Measurements from ENCODE around the gene RELL1.

- TF ChIP-seq CTCF (IDR thresholded peaks at IDR 0.05; ENCODE audit: poor library complexity, severe bottlenecking) (no peak), RAD21 (conservative IDR thresholded peaks at IDR 0.05) (no peak), TAF1 (IDR thresholded peaks at IDR 0.05; ENCODE audit: low read depth) (no peak), EZH2 (IDR thresholded peaks at IDR 0.05; ENCODE audit: borderline replicate concordance, insufficient read depth, low read length, poor library complexity, severe bottlenecking) (no peak), POLR2AphosphoS5 (IDR thresholded peaks at IDR 0.05) (no peak)
- TF ChIP-seq, protein P1, sequence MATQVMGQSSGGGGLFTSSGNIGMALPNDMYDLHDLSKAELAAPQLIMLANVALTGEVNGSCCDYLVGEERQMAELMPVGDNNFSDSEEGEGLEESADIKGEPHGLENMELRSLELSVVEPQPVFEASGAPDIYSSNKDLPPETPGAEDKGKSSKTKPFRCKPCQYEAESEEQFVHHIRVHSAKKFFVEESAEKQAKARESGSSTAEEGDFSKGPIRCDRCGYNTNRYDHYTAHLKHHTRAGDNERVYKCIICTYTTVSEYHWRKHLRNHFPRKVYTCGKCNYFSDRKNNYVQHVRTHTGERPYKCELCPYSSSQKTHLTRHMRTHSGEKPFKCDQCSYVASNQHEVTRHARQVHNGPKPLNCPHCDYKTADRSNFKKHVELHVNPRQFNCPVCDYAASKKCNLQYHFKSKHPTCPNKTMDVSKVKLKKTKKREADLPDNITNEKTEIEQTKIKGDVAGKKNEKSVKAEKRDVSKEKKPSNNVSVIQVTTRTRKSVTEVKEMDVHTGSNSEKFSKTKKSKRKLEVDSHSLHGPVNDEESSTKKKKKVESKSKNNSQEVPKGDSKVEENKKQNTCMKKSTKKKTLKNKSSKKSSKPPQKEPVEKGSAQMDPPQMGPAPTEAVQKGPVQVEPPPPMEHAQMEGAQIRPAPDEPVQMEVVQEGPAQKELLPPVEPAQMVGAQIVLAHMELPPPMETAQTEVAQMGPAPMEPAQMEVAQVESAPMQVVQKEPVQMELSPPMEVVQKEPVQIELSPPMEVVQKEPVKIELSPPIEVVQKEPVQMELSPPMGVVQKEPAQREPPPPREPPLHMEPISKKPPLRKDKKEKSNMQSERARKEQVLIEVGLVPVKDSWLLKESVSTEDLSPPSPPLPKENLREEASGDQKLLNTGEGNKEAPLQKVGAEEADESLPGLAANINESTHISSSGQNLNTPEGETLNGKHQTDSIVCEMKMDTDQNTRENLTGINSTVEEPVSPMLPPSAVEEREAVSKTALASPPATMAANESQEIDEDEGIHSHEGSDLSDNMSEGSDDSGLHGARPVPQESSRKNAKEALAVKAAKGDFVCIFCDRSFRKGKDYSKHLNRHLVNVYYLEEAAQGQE (IDR thresholded peaks at IDR 0.05; ENCODE audit: borderline replicate concordance) = no peak
These were observed 19.5 kb downstream of the RELL1 start for GRCh38 chr4:37666625-37667071.

Data from neural cell (in vitro differentiated cells).